Stimulated activated CD8-positive, alpha-beta memory T cell treated with anti-CD3 and anti-CD28 coated beads, Interleukin-15, amount 100 ng/mL, for 1 hour (primary cell): Measurements from ENCODE around the gene SLC35B2.

Experiments
- DNase-seq: peaks from one replicate; pipeline ENCODE4 v3.0.0-alpha.2; 2020; ENCODE audit warnings: low read depth

The SLC35B2 gene

DNA sequence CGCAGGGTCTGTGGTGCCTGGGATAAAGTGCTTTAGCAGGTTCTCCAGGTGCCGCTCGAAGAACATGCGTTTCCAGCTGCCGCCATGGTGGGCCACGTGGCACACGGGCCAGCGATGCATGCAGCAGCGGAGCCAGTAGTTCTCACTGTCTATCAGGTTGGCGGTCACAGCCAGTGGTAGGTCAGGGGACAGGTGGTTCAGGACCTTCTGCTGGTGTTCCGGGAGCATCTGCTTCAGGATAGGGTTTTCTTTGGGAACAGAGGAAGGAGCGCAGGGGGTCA lies 28.9 kb upstream of the SLC35B2 start:
- DNase-seq = no peak

DNA sequence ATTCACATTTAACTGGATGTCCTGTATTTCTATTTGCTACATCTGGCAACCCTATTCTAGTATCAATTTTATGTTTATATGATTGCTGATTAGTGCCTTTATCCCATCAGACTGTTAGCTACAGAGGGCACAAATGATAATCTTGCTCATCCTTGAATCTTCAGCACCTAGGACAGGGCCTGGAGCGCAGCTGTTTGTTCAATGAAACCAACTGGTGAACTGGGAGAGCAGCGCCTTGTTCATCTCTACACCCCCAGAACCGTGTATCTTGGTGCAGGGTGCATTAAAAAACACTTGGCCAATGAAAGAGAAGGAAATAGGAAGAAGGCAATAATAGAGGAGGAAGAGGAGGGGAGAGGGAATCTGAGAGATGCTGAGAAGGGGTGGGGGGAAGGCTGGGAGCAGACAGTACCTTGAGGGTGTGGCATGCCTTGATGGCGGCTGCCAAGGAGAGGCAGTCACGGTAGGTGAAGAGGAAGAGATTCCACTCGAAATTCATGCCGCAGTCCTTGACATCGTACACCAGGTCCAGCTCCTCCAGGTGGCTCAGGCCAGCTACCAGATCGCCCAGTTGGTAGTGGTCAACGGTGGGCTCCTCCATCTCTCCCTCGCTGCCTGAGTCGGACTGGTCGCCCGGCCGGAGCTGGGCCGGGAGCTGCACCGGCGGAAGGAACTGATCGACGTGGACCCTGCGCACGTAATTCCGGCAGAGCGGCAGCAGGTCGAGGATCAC lies 28.4 kb upstream of the SLC35B2 start:
- no peak for DNase-seq

DNA sequence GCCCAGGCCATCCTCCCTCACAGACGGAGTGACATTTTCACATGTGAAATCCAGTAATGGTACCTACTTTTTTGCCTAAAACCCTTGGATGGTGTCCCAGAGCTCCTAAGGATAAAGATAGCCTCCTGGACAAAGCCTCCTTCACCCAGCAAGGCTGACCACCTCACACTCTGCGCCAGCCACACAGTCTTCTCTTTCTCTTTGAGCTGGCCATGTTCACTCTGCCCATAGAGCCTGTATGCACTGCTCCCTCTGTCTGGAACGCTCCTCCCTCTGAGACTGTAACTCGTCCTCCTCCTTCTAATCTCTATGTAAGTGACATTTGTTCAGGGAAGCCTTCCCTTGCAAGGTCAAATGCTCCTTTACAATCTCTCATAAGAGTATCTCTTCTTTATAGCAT lies 27.5 kb upstream of the SLC35B2 start:
- DNase-seq = no peak

DNA sequence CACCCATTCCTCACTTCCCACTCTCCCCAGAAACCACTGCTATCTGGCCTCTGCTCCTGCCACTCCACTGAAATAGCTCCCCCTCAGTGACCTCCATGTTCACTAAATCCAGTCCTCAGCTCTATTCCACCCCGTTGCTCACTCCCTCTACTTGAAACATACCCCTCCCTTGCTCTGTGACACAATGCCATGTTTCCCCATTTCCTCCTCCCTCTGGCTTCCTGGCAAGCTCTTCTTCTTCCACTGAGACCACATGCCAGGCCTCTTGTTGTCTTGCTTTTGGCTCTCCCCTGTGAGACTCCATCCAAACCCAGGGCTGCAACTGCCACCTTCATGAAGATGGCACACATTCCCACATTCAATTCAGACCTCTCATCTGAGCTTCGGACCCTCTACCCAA lies 26.8 kb upstream of the SLC35B2 start:
- no peak for DNase-seq

DNA sequence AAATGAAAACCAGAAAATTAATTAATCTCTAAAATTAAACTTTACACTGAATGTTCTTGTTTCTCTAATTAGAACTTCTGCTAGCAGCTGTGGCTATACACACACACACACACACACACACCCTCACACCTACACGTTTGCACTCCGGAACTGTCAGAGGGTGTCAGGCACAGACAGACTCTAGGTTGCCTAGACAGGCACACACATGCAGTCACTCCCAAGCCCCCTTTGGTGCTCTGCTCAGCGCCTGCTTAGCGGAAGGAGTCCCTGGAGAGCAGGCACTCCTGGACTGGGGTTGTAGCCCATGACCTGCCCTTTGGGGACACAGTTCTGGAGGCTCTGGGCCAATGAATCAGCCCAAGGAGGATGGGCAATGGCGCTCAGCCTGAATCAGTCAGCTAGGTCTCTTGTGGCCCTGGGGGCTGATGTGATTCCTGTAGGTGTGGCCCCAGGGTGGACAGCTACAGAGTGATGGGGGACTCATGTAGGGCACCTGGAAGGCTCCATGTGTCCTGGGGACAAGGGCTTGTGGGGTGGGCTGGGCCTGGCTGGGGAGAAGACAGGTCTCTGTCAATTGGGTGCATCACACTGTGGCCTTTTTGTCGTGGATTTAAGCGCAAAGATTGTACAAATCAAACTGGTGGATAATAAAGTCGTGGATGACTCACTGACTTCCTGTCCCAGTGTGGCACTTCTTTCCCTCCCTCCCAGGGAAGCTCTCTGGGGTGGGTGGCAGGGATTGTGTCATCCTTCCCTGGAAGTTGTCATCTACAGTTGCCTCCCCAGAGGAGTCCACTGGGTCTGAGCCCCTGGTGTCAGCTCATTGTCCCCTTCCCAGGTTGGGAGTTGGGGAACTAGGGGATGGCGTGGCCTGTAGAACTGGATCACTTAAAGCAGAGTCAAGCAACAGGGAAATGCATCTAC lies 21.7 kb upstream of the SLC35B2 start:
- no peak for DNase-seq

DNA sequence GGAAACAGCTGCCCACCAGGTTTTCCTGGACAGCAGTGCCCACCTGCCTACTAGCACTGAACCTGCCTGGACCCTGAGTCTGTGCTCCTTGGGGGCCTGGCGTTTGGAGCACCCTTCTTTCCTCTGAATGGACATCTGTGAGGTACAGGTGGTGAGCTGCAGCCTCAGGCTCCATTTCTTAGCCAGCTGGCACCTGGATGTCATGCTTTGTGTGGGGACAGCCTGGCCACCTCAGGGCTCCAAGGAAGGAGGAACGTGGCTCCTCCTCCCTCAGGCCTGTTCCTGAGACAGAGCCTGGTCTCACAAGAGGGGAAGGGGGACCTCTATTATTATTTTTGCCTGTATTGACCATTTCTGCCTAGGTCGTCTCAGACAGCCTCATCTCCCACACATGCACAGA lies 21.0 kb upstream of the SLC35B2 start:
- no peak for DNase-seq

DNA sequence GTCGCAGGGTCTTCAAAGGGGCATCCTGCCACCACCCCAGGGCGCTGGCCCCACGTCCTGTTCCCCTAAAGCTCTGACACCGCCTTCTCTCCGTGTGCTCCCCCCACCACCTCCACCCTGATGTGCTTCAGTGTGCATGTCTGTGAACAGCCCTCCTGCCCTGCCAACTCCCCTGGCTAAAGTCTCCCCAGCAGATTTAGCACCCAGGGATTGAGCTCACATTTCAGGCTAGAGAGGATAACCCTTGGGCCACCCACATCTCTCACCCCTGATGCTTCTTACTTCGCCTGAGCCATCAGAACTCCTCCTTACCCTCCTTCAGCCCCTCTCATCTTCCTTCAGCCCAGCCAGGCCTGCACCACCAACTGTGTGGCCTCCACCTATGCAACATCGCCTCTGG lies 20.4 kb upstream of the SLC35B2 start:
- no peak for DNase-seq

DNA sequence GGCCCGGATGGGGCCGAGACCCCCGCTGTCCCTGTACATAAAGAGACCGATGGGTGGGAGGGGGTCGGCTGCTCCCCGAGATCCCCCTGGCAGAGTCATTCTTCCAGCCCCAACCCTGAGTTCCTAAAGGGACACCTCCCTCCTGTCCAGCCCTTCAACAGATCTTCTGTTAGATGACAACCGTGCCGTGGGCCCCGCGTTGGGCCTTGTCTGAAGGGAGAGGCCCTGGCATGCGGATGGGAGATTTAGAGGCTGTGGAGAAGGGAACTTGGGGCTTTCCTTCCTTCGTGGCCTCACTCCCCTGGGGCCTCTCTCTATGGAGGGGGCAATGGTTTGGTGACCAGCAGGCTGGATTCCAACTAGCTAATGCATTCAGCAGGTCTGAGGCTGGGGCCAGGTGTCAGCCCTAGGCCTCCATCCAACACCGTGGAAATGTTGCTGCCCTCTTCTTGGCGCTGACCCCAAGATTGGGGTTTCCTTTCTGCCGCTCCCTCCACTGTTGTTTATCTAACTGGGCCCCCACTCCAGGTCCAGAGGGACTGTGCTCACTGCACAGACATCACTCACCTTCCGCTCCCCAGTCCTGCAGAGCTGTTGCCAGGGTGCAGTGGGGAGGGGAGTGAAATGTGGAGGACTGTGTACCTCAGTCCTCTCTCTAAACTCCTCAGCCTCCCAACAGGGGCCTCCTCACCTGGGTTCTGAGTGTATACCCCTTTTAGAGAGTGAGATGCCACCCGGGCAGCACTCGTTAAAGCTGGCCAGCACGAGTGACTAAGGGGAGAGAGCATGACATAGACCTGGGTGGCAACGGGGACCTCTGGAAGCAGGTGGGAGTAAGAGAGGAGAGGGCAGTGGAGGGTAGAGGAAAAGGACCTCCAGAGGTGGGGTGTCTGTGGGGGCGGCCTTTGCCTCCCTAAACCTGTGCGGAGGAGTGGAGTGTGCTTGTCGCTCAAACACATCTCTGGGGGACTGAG lies 19.6 kb upstream of the SLC35B2 start:
- DNase-seq = no peak

DNA sequence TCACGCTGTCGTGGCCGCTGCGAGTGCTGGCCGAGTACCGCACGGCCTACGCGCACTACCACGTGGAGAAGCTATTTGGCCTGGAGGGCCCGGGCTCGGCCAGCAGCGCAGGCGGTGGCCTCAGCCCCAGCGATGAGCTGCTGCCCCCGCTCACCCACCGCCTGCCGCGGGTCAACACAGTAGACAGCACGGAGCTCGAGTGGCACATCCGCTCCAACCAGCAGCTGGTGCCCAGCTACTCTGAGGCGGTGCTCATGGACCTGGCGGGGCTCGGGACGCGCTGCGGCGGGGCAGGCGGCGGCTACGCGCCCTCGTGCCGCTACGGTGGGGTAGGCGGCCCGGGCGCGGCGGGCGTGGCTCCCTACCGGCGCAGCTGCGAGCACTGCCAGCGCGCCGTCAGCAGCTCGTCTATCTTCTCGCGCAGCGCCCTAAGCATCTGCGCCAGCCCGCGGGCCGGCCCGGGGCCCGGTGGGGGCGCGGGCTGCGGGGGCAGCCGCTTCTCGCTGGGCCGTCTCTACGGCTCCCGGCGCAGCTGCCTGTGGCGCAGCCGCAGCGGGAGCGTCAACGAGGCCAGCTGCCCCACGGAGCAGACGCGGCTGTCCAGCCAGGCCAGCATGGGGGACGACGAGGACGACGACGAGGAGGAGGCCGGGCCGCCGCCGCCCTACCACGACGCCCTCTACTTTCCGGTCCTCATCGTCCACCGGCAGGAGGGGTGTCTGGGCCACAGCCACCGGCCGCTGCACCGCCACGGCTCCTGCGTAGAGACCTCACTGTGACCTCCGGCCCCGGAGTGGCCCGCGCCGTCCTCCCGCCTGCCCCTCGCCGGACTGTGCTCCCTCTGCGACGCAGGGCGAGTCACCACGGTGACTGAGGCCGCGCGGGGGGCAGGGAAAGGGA lies 18.7 kb upstream of the SLC35B2 start:
- no peak for DNase-seq

DNA sequence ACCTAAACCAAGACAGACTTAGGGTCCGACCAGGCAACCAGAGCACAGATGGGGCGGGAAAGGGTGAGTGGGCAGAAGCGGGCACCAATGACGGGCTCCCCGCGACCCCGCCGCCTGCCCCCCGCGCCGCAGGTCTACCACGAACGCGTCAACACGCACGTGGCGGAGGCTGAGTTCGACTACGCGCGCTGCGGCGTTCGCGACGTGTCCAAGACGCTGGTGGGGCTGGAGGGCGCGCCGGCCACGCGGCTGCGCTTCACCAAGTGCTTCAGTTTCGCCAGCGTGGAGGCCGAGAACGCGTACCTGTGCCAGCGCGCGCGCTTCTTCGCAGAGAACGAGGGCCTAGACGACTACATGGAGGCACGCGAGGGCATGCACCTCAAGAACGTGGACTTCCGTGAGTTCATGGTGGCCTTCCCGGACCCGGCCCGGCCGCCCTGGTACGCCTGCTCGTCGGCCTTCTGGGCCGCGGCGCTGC lies 18.0 kb upstream of the SLC35B2 start:
- DNase-seq = no peak

DNA sequence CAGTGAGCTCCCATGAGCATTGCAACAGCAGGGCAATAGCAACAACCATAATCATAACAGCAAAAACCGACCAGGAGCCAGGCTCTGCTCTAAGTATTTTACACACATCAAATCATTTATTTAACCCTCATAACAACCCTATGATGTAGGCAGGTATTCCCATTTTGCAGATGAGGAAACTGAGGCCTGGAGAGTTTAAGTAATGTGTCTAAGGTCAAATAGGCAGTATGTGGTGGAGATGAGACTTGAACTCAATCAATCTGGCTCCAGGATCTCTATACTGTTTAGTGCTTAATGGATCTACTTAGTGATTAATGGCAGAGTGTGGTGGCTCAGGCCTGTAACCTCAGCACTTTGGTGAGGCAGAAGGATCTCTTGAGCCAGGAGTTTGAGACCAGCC lies 16.3 kb upstream of the SLC35B2 start:
- no peak for DNase-seq

DNA sequence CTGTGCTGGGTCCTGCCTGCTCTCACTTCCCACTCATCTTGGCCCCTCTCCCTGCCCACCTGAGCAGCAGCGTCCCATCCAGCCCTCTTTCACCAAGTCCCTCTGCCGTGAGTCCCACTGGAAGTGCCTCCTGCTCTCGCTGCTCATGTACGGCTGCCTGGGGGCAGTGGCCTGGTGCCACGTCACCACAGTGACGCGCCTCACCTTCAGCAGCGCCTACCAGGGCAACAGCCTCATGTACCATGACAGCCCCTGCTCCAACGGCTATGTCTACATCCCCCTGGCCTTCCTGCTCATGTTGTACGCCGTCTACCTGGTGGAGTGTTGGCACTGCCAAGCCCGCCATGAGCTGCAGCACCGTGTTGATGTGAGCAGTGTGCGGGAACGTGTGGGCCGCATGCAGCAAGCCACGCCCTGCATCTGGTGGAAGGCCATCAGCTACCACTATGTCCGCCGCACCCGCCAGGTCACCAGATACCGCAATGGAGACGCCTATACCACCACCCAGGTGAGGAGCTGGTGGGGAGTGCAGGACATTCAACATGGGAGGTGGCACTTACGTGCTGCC lies 15.8 kb upstream of the SLC35B2 start:
- DNase-seq = no peak

DNA sequence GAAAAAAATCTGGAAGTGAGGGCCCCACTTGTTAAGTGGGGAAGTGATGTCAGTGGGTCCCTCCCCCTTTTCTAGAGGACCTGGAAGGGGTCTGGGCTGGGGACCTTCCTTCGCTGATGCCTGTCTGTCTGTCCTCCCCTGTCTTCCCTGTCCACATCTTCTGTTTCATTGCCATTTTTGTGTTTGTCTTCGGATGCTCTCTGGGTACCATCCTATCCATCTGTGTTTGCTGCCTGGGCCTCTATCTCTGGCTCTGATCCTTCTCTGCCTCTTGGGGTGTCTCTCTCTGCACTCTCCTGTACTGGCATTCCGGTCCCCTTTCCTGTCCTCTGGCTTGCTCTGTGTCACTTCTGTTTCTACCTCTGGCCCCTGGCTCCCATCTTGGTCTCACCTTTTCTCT lies 15.2 kb upstream of the SLC35B2 start:
- DNase-seq = no peak

DNA sequence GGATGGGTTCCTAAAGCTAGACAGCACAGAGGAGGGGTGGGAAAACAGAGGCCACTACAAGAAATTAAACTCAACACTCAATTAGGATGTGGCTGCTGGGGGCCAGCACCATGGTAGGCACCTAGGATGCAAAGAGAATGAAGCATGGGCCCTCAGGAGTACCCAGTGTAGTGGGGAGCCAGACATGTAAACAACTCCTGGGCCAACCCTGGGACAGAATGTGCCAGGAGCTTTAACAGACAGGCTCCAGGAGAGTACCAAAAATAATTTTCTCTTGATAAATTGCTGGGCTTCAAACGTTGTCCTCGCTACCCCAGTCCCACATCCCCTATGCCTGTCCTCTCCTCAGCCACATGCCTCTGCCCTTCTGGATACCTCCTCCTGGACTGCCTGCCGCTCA lies 14.6 kb upstream of the SLC35B2 start:
- DNase-seq = no peak

DNA sequence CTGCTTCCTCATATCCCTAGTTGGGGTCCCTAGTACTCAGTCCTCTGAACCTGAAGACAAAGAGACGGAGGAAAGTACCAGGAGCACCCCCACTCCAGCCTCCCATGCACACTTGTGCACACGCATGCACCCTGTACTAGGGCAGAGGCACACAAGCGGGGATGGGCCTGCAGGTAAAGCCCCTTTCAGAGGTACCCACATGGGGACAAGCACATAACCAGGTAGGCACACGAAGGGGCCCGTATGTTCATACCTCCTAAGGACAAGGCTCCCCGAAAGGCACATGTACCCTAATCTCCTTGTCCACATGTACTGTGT lies 14.0 kb upstream of the SLC35B2 start:
- DNase-seq = no peak

DNA sequence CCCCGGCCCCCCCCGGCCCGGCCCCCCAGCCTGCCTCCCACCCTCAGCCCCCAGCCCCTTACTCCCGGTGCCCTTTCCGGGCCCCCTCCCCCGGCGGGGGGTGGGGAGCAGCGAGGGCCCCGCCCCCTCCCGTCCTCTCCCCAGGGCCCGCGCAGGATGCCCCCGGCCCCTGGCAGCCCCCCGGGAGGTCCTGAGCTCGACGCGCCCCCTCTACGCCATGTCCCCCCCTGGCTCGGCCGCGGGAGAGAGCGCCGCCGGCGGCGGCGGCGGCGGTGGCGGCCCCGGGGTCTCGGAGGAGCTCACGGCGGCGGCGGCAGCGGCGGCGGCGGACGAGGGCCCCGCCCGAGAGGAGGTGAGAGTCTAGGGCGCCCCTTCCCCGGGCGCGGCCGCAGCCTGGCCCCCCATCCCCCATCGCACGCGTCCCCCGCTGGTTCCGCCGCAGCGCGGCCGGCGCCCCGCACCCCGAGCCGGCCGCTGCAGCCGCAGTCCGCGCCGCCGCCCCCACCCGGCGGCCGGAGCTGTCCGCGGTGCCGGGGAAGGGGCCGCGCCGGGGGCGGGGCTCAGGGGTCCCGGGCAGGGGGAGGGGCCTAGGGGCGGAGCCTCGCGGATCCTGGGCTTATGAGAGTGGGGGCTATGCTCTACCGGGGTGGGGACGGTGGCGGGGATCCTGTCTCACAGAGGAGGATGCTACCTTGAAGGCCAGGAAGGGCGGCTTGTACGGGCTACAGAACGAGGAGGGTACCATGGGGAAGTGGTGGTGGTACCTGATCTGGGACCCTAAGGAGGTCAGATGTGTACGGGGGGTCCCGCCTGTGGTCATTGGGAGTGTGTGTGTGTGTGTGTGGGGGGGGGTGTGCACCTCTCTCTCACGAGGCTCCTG lies 13.4 kb upstream of the SLC35B2 start:
- DNase-seq = no peak

DNA sequence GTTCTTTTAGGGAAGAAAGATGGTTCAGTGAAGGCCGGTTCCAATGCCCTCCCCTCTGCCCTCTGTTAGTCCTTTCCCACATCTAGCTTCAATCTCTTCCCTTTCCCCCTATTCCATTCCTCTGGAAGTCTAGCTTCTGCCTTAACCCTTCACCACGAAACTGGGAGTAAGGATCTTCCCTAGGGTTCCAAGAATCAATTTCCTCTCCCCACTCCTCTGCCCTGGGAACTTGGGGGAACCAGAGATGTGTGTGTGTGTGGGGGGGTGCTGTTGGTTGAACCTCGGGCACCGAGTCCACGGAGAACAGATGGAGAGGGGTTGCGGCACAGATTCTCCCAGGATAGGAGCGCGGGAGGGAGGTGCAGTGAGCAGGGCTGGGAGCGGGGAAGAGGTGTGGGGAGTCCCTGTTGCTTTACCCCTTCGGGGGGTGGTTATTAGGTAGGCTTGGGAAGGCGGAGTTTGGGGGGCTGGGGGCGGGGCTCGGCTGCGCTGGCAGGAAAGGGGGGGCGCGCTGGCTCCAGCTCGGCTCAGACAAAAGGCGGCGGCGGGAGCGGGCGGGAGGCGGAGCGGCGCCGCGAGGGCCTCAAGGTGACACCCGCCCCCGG lies 12.7 kb upstream of the SLC35B2 start, which contains the start of gene TMEM151B:
TSS of gene TMEM151B (plus strand) at position 530 of the 605 bp plus-strand sequence. CDS start 293 bp downstream, outside the sequence.
- DNase-seq = no peak

DNA sequence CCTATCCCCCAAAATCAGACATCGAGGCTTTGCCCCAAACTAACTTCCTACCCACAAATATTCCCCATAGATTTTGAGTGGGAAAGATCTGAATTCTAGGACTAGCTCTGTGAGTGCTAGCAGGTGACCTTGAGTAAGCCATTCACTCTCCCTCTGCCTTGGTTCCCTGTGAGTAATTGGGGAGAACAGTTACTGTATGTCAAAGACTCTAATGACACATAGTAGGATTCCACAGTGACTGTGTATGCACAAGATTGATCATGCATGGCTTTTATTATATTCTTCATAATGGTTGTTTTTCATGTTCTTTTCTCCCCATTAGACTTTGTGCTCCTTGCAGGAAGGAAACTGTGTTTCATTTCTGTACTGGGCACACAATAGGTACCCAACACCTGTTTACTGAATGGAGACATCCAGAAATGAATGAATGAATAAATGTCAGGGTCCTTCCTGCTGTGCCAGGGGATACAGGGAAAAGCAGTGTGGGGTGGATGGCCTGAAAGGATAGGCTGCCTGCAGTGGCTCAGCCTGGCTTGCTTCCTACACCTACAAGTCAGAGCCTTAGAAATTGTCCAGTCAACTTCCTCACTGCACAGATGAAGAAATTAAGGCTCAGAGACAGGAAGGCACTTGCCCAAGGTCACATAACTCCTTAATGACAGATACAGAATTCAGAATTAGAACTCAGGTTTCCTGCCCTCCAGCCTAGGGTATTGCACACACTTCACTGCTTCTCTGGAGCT lies 12.0 kb upstream of the SLC35B2 start:
- no peak for DNase-seq
